Measurements from ENCODE around the gene USP5.
A peak's percentile ranks its signal among the peaks of the same experiment; 100 is the strongest.
"Not testable (repeated sequence)": the region's sequence is repeated elsewhere in the genome, so short reads cannot be mapped to it uniquely, and the experiment has no call there.

USP5 gene

GRCh38 chr12:6867413-6868210 is 15.7 kb downstream of the USP5 start, which contains the start of gene TPI1:
TPI1 (plus strand) TSS chr12:6867531; CDS start chr12:6867567, 36 bp downstream.
- peak; percentile 74 to 84 for DNase-seq

- DNase-seq: no peak
Observed at GRCh38 chr12:6868211-6869048, 16.5 kb downstream of the USP5 start.

- DNase-seq: peak; percentile 73 to 79
Observed at GRCh38 chr12:6869049-6870021, 17.4 kb downstream of the USP5 start.

- DNase-seq: not testable (repeated sequence)
Observed at GRCh38 chr12:6870304-6870703, 18.4 kb downstream of the USP5 start.

- DNase-seq: peak in 1 of 2 experiments; percentile 11
Observed at GRCh38 chr12:6871052-6871957, 19.4 kb downstream of the USP5 start.

- peak; percentile 77 to 86 for DNase-seq
Observed at GRCh38 chr12:6872073-6873048, 20.4 kb downstream of the USP5 start.

GRCh38 chr12:6873094-6874014 is 21.4 kb downstream of the USP5 start, which contains the start of gene SPSB2:
SPSB2 (minus strand) TSS chr12:6873303; CDS start chr12:6872901, 402 bp downstream.
- peak; percentile 99 to 100 for DNase-seq

GRCh38 chr12:6874015-6874368 is 22.0 kb downstream of the USP5 start:
- not testable (repeated sequence) for DNase-seq

GRCh38 chr12:6879824-6880223 is 27.9 kb downstream of the USP5 start:
- DNase-seq: not testable (repeated sequence)

GRCh38 chr12:6883252-6883651 is 31.3 kb downstream of the USP5 start:
- DNase-seq: no peak

GRCh38 chr12:6883683-6884082 is 31.7 kb downstream of the USP5 start:
- DNase-seq: no peak

GRCh38 chr12:6884539-6884938 is 32.6 kb downstream of the USP5 start:
- DNase-seq: no peak

GRCh38 chr12:6886206-6886999 is 34.5 kb downstream of the USP5 start:
- not testable (repeated sequence) for DNase-seq

GRCh38 chr12:6887460-6887859 is 35.5 kb downstream of the USP5 start:
- no peak for DNase-seq

GRCh38 chr12:6888360-6888759 is 36.4 kb downstream of the USP5 start:
- no peak for DNase-seq

- not testable (repeated sequence) for DNase-seq
Observed at GRCh38 chr12:6888794-6889193, 36.8 kb downstream of the USP5 start.

- DNase-seq: not testable (repeated sequence)
Observed at GRCh38 chr12:6889775-6890573, 38.0 kb downstream of the USP5 start.
